B cell (primary cell): ENCODE data around the gene GHR.

Source experiments
- EZH2 ChIP-seq: IDR thresholded peaks from 2 replicates; pipeline ENCODE4 v1.6.1; 2012; ENCODE audit warnings: borderline replicate concordance, low read depth, mild to moderate bottlenecking, moderate library complexity, low read length; ENCODE audit not compliant: insufficient read depth, poor library complexity, severe bottlenecking
- TF ChIP-seq, protein P1 (sequence below): fragments of 200-600 bp; IDR thresholded peaks from one replicate; pipeline ENCODE4 v1.8.0; 2022; ENCODE audit warnings: antibody characterized with exemption, mild to moderate bottlenecking

GRCh38 chr5:42583322-42583721 lies 160.1 kb downstream of the GHR start:
- TF ChIP-seq, protein P1, sequence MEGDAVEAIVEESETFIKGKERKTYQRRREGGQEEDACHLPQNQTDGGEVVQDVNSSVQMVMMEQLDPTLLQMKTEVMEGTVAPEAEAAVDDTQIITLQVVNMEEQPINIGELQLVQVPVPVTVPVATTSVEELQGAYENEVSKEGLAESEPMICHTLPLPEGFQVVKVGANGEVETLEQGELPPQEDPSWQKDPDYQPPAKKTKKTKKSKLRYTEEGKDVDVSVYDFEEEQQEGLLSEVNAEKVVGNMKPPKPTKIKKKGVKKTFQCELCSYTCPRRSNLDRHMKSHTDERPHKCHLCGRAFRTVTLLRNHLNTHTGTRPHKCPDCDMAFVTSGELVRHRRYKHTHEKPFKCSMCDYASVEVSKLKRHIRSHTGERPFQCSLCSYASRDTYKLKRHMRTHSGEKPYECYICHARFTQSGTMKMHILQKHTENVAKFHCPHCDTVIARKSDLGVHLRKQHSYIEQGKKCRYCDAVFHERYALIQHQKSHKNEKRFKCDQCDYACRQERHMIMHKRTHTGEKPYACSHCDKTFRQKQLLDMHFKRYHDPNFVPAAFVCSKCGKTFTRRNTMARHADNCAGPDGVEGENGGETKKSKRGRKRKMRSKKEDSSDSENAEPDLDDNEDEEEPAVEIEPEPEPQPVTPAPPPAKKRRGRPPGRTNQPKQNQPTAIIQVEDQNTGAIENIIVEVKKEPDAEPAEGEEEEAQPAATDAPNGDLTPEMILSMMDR, result peak; percentile 86
- no peak for TF ChIP-seq EZH2
